ENCODE data around the gene CGB8.

GRCh38 chr19:49042177-49042576 lies 6.7 kb downstream of the CGB8 start:
- no peak for TF ChIP-seq CTCF (conservative IDR thresholded peaks at IDR 0.05 in 1 of 2, IDR thresholded peaks at IDR 0.05 in 1 of 2; ENCODE audit: extremely low read depth in 1 of 2, insufficient read depth in 1 of 2, low read depth in 1 of 2, low read length in 2 of 2)
- TF ChIP-seq EZH2 (IDR thresholded peaks at IDR 0.05; ENCODE audit: borderline replicate concordance, low read length): no peak

Measured in mammary epithelial cell (primary cell).